Upper lobe of right lung (tissue), 1 donor: ENCODE measurements around the gene PCMT1. TPM values are rescaled to one million over a fixed set of nuclear protein-coding genes. Genes with fewer than 3 reads are reported as not detected.

Experiments used
- ATAC-seq: fragments of 200-7000 bp; cut with Tn5 transposase; one replicate; pipeline ENCODE4 v1.9.1; 2020; ENCODE audit warnings: mild to moderate bottlenecking, moderate library complexity
- DNase-seq: peaks from one replicate; pipeline ENCODE4 v3.0.0-alpha.2; 2020
- H3K27ac ChIP-seq: fragments of 200-600 bp; one replicate; pipeline ENCODE4 v1.8.0; 2022
- H3K27me3 ChIP-seq: fragments of 200-600 bp; one replicate; pipeline ENCODE4 v1.8.0; 2022; ENCODE audit warnings: mild to moderate bottlenecking
- H3K36me3 ChIP-seq: fragments of 200-600 bp; one replicate; pipeline ENCODE4 v1.8.0; 2022
- H3K4me1 ChIP-seq: fragments of 200-600 bp; one replicate; pipeline ENCODE4 v1.8.0; 2022
- H3K4me3 ChIP-seq: fragments of 200-600 bp; one replicate; pipeline ENCODE4 v1.8.0; 2022; ENCODE audit warnings: mild to moderate bottlenecking
- H3K9me3 ChIP-seq: fragments of 200-600 bp; one replicate; pipeline ENCODE4 v1.8.0; 2022
- CTCF ChIP-seq: fragments of 200-600 bp; IDR thresholded peaks from one replicate; pipeline ENCODE4 v1.8.0; 2022; ENCODE audit warnings: antibody characterized with exemption
- intact Hi-C: fragments of 100-400 bp; cut with DNase I; formaldehyde crosslinking; loops from one replicate; pipeline ENCODE4 v1.11.0; 2022
- long read RNA-seq: library from polyadenylated mRNA; unstranded; transcript quantifications from one replicate; pipeline ENCODE4 v2.0.0, GENCODE V29; 2021
- total RNA-seq: library from RNA; stranded (reverse); fragmentation: NEBNext Ultra II Directional; extraction: Animal tissue kit (Norgen Biotek cat#: 25700); gene quantifications from one replicate; pipeline ENCODE4 v1.2.1, GENCODE V29; 2021
- donor health status: DM: no; HTN: yes; CAD: no; lungs with severe emphysema.

Gene PCMT1
- total RNA-seq = 69.4 TPM
- long read RNA-seq, transcript PCMT1-205 (8 exons, 1,984 nt) = minor isoform, 31 of 107 reads
- long read RNA-seq, transcript PCMT1-201 (7 exons, 1,293 nt) = minor isoform, 23 of 107 reads
- long read RNA-seq, transcript PCMT1-203 (8 exons, 1,938 nt) = major isoform, 49 of 107 reads
- long read RNA-seq, partial matches to known transcripts = 0 of 107 reads
- long read RNA-seq, other reads (novel, unspliced or antisense) = 4 of 107 reads

DNA sequence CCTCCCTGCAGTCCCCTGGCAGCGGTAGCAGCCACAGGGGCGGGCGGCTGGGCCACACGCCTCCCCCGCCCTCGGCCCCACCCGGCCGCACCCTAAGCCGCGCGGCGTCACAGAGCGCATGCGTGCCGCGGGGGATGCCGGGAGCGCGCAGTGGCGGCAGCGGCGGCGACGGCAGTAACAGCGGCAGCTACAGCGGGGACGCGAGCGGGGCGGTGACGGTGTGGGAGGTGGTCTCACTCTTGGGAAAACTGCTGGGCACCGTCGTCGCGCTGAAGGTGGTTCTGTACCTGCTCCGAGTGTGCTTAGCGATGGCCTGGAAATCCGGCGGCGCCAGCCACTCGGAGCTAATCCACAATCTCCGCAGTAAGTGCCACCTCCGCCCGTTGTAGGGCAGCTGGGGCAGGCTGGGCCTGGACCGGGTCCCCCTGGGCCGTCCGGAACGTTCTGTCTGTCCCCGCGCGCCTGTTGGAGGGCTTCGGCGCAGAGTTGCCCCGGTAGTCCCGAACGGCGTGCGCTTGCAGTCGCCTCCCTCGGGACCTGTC is at the start of gene PCMT1:
TSS of gene PCMT1 (plus strand) at position 148 of the 542 bp plus-strand sequence. CDS start at position 309, 161 bp downstream.
- H3K4me1 ChIP-seq = peaks cover 51% of the 10 kb centered on the region
- H3K27me3 ChIP-seq = no peaks in the 10 kb centered on the region
- intact Hi-C loops = no loop called here
- peak within 1 kb of the TSS; percentile 95 for H3K27ac ChIP-seq
- peak; percentile 98 for ATAC-seq
- TF ChIP-seq CTCF = no peak
- peak within 1 kb of the TSS; percentile 97 for H3K4me3 ChIP-seq
- H3K36me3 ChIP-seq = no peaks in the 10 kb centered on the region
- no peaks in the 10 kb centered on the region for H3K9me3 ChIP-seq
- DNase-seq = peak; percentile 95

- Histone ChIP-seq H3K27me3 (no peaks in the 10 kb centered on the region), H3K36me3 (peaks cover 27% of the 10 kb centered on the region), H3K4me1 (peaks cover 16% of the 10 kb centered on the region), H3K9me3 (no peaks in the 10 kb centered on the region), H3K27ac (no peak overlapping the region), H3K4me3 (no peak overlapping the region)
- ATAC-seq = no peak
- intact Hi-C loops = no loop called here
- no peak for DNase-seq
- no peak for TF ChIP-seq CTCF
These were observed 47.8 kb upstream of the PCMT1 start for GRCh38 chr6:149701714-149702113.

- TF ChIP-seq CTCF = no peak
- H3K27me3 ChIP-seq = no peaks in the 10 kb centered on the region
- ATAC-seq (no peak), DNase-seq (no peak)
- H3K4me1 ChIP-seq = peaks cover 26% of the 10 kb centered on the region
- no peak overlapping the region for H3K4me3 ChIP-seq
- H3K36me3 ChIP-seq = peaks cover under 1% of the 10 kb centered on the region
- no peak overlapping the region for H3K27ac ChIP-seq
- H3K9me3 ChIP-seq = no peaks in the 10 kb centered on the region
- intact Hi-C loops = no loop called here
These were observed 37.8 kb upstream of the PCMT1 start for GRCh38 chr6:149711711-149712110.

DNA sequence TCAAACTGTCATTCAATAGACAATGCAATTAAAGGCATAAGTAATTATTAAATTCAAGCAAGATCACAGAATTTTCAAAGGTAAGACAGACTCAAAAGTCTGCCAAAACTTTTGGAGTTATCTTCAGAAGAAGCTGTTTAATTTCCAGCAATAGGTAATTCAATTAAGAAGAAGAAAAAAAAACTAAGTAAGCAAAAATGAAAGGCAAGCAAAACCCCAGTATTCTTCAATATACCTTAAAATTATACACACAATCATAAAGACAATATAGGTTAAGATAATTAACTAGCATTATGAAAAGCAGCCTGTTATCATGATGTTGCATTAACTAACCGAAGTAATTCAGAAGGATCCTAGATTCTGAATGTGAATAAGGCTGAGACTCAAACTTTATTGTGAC is 35.1 kb upstream of the PCMT1 start:
- no peaks in the 10 kb centered on the region for H3K36me3 ChIP-seq
- no peaks in the 10 kb centered on the region for H3K9me3 ChIP-seq
- H3K27me3 ChIP-seq = no peaks in the 10 kb centered on the region
- ATAC-seq (no peak), DNase-seq (no peak)
- no peak overlapping the region for H3K4me3 ChIP-seq
- TF ChIP-seq CTCF = no peak
- H3K27ac ChIP-seq = no peak overlapping the region
- peaks cover 20% of the 10 kb centered on the region for H3K4me1 ChIP-seq
- intact Hi-C loops = no loop called here

GRCh38 chr6:149716181-149716963 is 33.2 kb upstream of the PCMT1 start:
- no peak for ATAC-seq
- no peak for TF ChIP-seq CTCF

More at GRCh38 chr6:149716181-149716963, 33.2 kb upstream of the PCMT1 start:
- Histone ChIP-seq H3K9me3 (no peaks in the 10 kb centered on the region), H3K36me3 (no peaks in the 10 kb centered on the region), H3K27me3 (no peaks in the 10 kb centered on the region), H3K4me3 (peak overlapping the region; percentile 98), H3K27ac (peak overlapping the region; percentile 100), H3K4me1 (peaks cover 20% of the 10 kb centered on the region)
- intact Hi-C loops = no loop called here
- no peak for DNase-seq
